Hepatocyte (in vitro differentiated cells): Measurements from ENCODE around the gene TBXAS1. TPM values are rescaled to one million over a fixed set of nuclear protein-coding genes. Genes with fewer than 3 reads are reported as not detected.

Source experiments
- DNase-seq: peaks from one replicate; pipeline ENCODE4 v3.0.0-alpha.2; 2016; ENCODE audit warnings: low spot score
- H2AFZ ChIP-seq: fragments of 200-600 bp; sonication (generic); 2 replicates; pipeline ENCODE4 v1.6.0; 2016; ENCODE audit warnings: antibody characterized with exemption, mild to moderate bottlenecking
- H3K27ac ChIP-seq: fragments of 200-600 bp; sonication (generic); 2 replicates; pipeline ENCODE4 v1.5.1; 2016; ENCODE audit warnings: mild to moderate bottlenecking
- H3K27me3 ChIP-seq: fragments of 200-600 bp; sonication (generic); 2 replicates; pipeline ENCODE4 v1.6.1; 2016
- H3K36me3 ChIP-seq: fragments of 200-600 bp; sonication (generic); replicated peaks from 2 replicates; pipeline ENCODE4 v1.5.1; 2016; ENCODE audit warnings: low read depth; ENCODE audit not compliant: insufficient read depth
- H3K4me1 ChIP-seq: fragments of 200-600 bp; sonication (generic); 2 replicates; pipeline ENCODE4 v1.5.1; 2016; ENCODE audit warnings: mild to moderate bottlenecking, moderate library complexity; ENCODE audit not compliant: insufficient read depth
- H3K4me2 ChIP-seq: fragments of 200-600 bp; sonication (generic); 2 replicates; pipeline ENCODE4 v1.6.0; 2016
- H3K4me3 ChIP-seq: fragments of 200-600 bp; sonication (generic); 2 replicates; pipeline ENCODE4 v1.5.1; 2016; ENCODE audit warnings: mild to moderate bottlenecking
- H3K79me2 ChIP-seq: fragments of 200-600 bp; sonication (generic); 2 replicates; pipeline ENCODE4 v1.6.0; 2017; ENCODE audit warnings: mild to moderate bottlenecking
- H3K9me2 ChIP-seq: fragments of 200-600 bp; sonication (generic); replicated peaks from 2 replicates; pipeline ENCODE4 v1.6.0; 2017; ENCODE audit warnings: mild to moderate bottlenecking; ENCODE audit not compliant: insufficient read depth
- H3K9me3 ChIP-seq: fragments of 200-600 bp; sonication (generic); 2 replicates; pipeline ENCODE4 v1.5.1; 2016; ENCODE audit warnings: low read depth, mild to moderate bottlenecking
- H4K20me1 ChIP-seq: fragments of 200-600 bp; sonication (generic); 2 replicates; pipeline ENCODE4 v1.6.0; 2016; ENCODE audit warnings: mild to moderate bottlenecking; ENCODE audit not compliant: insufficient read depth, poor library complexity, severe bottlenecking
- CTCF ChIP-seq: fragments of 200-600 bp; sonication (generic); IDR thresholded peaks from 2 replicates; pipeline ENCODE4 v1.5.1; 2016; ENCODE audit warnings: antibody characterized with exemption, mild to moderate bottlenecking; ENCODE audit not compliant: poor library complexity
- EZH2 ChIP-seq: fragments of 200-600 bp; sonication (generic); IDR thresholded peaks from 2 replicates; pipeline ENCODE4 v1.6.1; 2016; ENCODE audit warnings: antibody characterized with exemption, mild to moderate bottlenecking, borderline replicate concordance
- EZH2phosphoT487 ChIP-seq: fragments of 200-600 bp; sonication (generic); IDR thresholded peaks from one replicate; pipeline ENCODE4 v1.6.1; 2018; ENCODE audit warnings: antibody characterized with exemption, mild to moderate bottlenecking, low read depth, moderate library complexity; ENCODE audit not compliant: unreplicated experiment, severe bottlenecking
- WGBS: methylation state at CpG from one replicate; pipeline ENCODE4 v1.1.6; 2016; ENCODE audit warnings: low lambda C conversion rate; ENCODE audit errors: missing lambda C conversion rate; 5-methylcytosine and 5-hydroxymethylcytosine counted together
- polyA plus RNA-seq: library from polyadenylated mRNA; unstranded; fragments of >200 nt; fragmentation: Nextera tagmentation; extraction: Ambion mirVana; gene quantifications from 2 replicates; pipeline ENCODE4 v1.2.1, GENCODE V29; 2016
- total RNA-seq: library from RNA; depleted of rRNA; stranded (reverse); fragments of >200 nt; gene quantifications from 2 replicates; pipeline ENCODE4 v1.2.3, GENCODE V29; 2014

Gene TBXAS1
- total and polyA plus RNA-seq, 2 experiments from 2014 or later, result 3.9 to 11.5 TPM

- TF ChIP-seq CTCF (no peak), EZH2 (no peak), EZH2phosphoT487 (no peak)
- H3K79me2 ChIP-seq, result no peaks in the 10 kb centered on the region
- no peak overlapping the region for H3K4me2 ChIP-seq
- no peaks in the 10 kb centered on the region for H3K9me3 ChIP-seq
- DNase-seq, result no peak
- H4K20me1 ChIP-seq, result no peaks in the 10 kb centered on the region
- no peaks in the 10 kb centered on the region for H3K36me3 ChIP-seq
- H3K4me3 ChIP-seq, result no peak overlapping the region
- peaks cover 4% of the 10 kb centered on the region for H3K4me1 ChIP-seq
- H2AFZ ChIP-seq, result no peak overlapping the region
- 92% methylated on average over 5 of the region's 5 CpGs for WGBS
- H3K27me3 ChIP-seq, result no peaks in the 10 kb centered on the region
- H3K9me2 ChIP-seq, result no peaks in the 10 kb centered on the region
- no peak overlapping the region for H3K27ac ChIP-seq
Measured at GRCh38 chr7:139889186-139889871, 60.3 kb downstream of the TBXAS1 start.

- Histone ChIP-seq H3K79me2 (no peaks in the 10 kb centered on the region), H3K36me3 (no peaks in the 10 kb centered on the region), H2AFZ (no peak overlapping the region), H3K9me3 (no peaks in the 10 kb centered on the region), H3K4me1 (no peaks in the 10 kb centered on the region), H3K27me3 (no peaks in the 10 kb centered on the region), H3K4me2 (no peak overlapping the region), H3K4me3 (no peak overlapping the region), H3K9me2 (no peaks in the 10 kb centered on the region), H4K20me1 (no peaks in the 10 kb centered on the region), H3K27ac (no peak overlapping the region)
- TF ChIP-seq EZH2 (no peak), EZH2phosphoT487 (no peak), CTCF (no peak)
- no peak for DNase-seq
- 67% methylated on average over 1 of the region's 1 CpG for WGBS
Measured at GRCh38 chr7:139893461-139893860, 64.4 kb downstream of the TBXAS1 start.

- H2AFZ ChIP-seq, result no peak overlapping the region
Measured at GRCh38 chr7:139893999-139894398, 64.9 kb downstream of the TBXAS1 start.

More at GRCh38 chr7:139893999-139894398, 64.9 kb downstream of the TBXAS1 start:
- no peak for DNase-seq
- no peak overlapping the region for H3K27ac ChIP-seq
- no peaks in the 10 kb centered on the region for H3K27me3 ChIP-seq
- no peaks in the 10 kb centered on the region for H3K79me2 ChIP-seq
- no peaks in the 10 kb centered on the region for H3K9me3 ChIP-seq
- no peaks in the 10 kb centered on the region for H3K4me1 ChIP-seq
- H4K20me1 ChIP-seq, result no peaks in the 10 kb centered on the region
- no peak overlapping the region for H3K4me3 ChIP-seq
- WGBS, result 75% methylated on average over 4 of the region's 4 CpGs
- no peaks in the 10 kb centered on the region for H3K9me2 ChIP-seq
- no peak overlapping the region for H3K4me2 ChIP-seq
- no peaks in the 10 kb centered on the region for H3K36me3 ChIP-seq
- no peak for TF ChIP-seq EZH2
- TF ChIP-seq EZH2phosphoT487, result no peak
- TF ChIP-seq CTCF, result no peak
